ENCODE results near the gene RGL1.

Gene RGL1

GRCh38 chr1:183965726-183966125 lies 160.8 kb downstream of the RGL1 start:
- no peak for DNase-seq (ENCODE audit: low read depth)
- no peak overlapping the region for H3K4me3 ChIP-seq (ENCODE audit: control insufficient read depth, low read depth, low read length)
- no peak for TF ChIP-seq CTCF (IDR thresholded peaks at IDR 0.05; ENCODE audit: control insufficient read depth, insufficient read depth, low read depth, low read length, missing control alignments)

- no peak for DNase-seq (ENCODE audit: low read depth)
- no peak for TF ChIP-seq CTCF (IDR thresholded peaks at IDR 0.05; ENCODE audit: control insufficient read depth, insufficient read depth, low read depth, low read length, missing control alignments)
Measured at GRCh38 chr1:183966487-183966886, 161.6 kb downstream of the RGL1 start.

GRCh38 chr1:183967914-183968313 lies 163.0 kb downstream of the RGL1 start:
- no peak for TF ChIP-seq CTCF (IDR thresholded peaks at IDR 0.05; ENCODE audit: control insufficient read depth, insufficient read depth, low read depth, low read length, missing control alignments)
- H3K4me3 ChIP-seq (ENCODE audit: control insufficient read depth, low read depth, low read length), result no peak overlapping the region
- no peak for DNase-seq (ENCODE audit: low read depth)

More at GRCh38 chr1:183966487-183966886, 161.6 kb downstream of the RGL1 start:
- no peak overlapping the region for H3K4me3 ChIP-seq (ENCODE audit: control insufficient read depth, low read depth, low read length)

GRCh38 chr1:183968386-183968785 lies 163.5 kb downstream of the RGL1 start:
- H3K4me3 ChIP-seq (ENCODE audit: control insufficient read depth, low read depth, low read length), result no peak overlapping the region
- no peak for TF ChIP-seq CTCF (IDR thresholded peaks at IDR 0.05; ENCODE audit: control insufficient read depth, insufficient read depth, low read depth, low read length, missing control alignments)
- DNase-seq (ENCODE audit: low read depth), result no peak

GRCh38 chr1:183970516-183971300 lies 165.8 kb downstream of the RGL1 start:
- H3K4me3 ChIP-seq (ENCODE audit: control insufficient read depth, low read depth, low read length), result no peak overlapping the region
- TF ChIP-seq CTCF (IDR thresholded peaks at IDR 0.05; ENCODE audit: control insufficient read depth, insufficient read depth, low read depth, low read length, missing control alignments), result no peak
- no peak for DNase-seq (ENCODE audit: low read depth)

- TF ChIP-seq CTCF (IDR thresholded peaks at IDR 0.05; ENCODE audit: control insufficient read depth, insufficient read depth, low read depth, low read length, missing control alignments), result no peak
- no peak for DNase-seq (ENCODE audit: low read depth)
- no peak overlapping the region for H3K4me3 ChIP-seq (ENCODE audit: control insufficient read depth, low read depth, low read length)
Measured at GRCh38 chr1:183975651-183976050, 170.7 kb downstream of the RGL1 start.

Measured in AG09309 (cell line).